HepG2 (cell line): ENCODE data around the gene UMPS. TPM values are rescaled to one million over a fixed set of nuclear protein-coding genes. Genes with fewer than 3 reads are reported as not detected.

Experiments used
- ATF7-NPFF ChIP-seq: sonication (generic); formaldehyde crosslinking; IDR thresholded peaks from 2 replicates; pipeline ENCODE4 v1.8.1; 2023; ENCODE audit warnings: mild to moderate bottlenecking, low read depth, missing genetic modification reagents, moderate library complexity
- CEBPB ChIP-seq: IDR thresholded peaks from 2 replicates; pipeline ENCODE4 v1.6.1; 2011; ENCODE audit warnings: low read depth, low read length, improper control_type of control experiment, borderline replicate concordance
- FOSL2 ChIP-seq: sonication (generic); formaldehyde crosslinking; IDR thresholded peaks from 2 replicates; pipeline ENCODE4 v1.4.0; 2020; ENCODE audit warnings: missing genetic modification reagents
- KLF6 ChIP-seq: IDR thresholded peaks from 2 replicates; pipeline ENCODE4 v1.8.0; 2016; ENCODE audit warnings: missing biosample characterization, missing genetic modification reagents
- KMT2B ChIP-seq: IDR thresholded peaks from 2 replicates; pipeline ENCODE4 v1.6.1; 2016; ENCODE audit warnings: missing genetic modification reagents, missing compliant biosample characterization
- LCORL ChIP-seq, 2 experiments: fragments of 450-650 bp in 1 of 2; sonication (generic) in 1 of 2; formaldehyde crosslinking in 1 of 2; IDR thresholded peaks; 2 replicates each; pipeline versions ENCODE4 v1.5.0 to v1.6.1; 2017 to 2020; ENCODE audit warnings: antibody characterized with exemption in 1 of 2, missing genetic modification reagents in 1 of 2
- MEF2D ChIP-seq: sonication (generic); formaldehyde crosslinking; IDR thresholded peaks from 2 replicates; pipeline ENCODE4 v1.5.1; 2020; ENCODE audit warnings: mild to moderate bottlenecking, missing genetic modification reagents
- RARA ChIP-seq: IDR thresholded peaks from 2 replicates; pipeline ENCODE4 v1.6.1; 2016; ENCODE audit warnings: missing genetic modification reagents, missing compliant biosample characterization
- REPIN1 ChIP-seq: sonication (generic); formaldehyde crosslinking; IDR thresholded peaks from 2 replicates; pipeline ENCODE4 v1.8.0; 2022; ENCODE audit warnings: missing genetic modification reagents, low read depth, mild to moderate bottlenecking, borderline replicate concordance
- SSRP1 ChIP-seq: IDR thresholded peaks from 2 replicates; pipeline ENCODE4 v1.6.1; 2016; ENCODE audit warnings: control low read depth
- ZBTB21 ChIP-seq: sonication (generic); formaldehyde crosslinking; IDR thresholded peaks from 2 replicates; pipeline ENCODE4 v1.4.0; 2020; ENCODE audit warnings: missing genetic modification reagents
- polyA plus RNA-seq, 8 experiments: library from polyadenylated mRNA; depleted of rRNA in 3 of 8; stranded (reverse) in 7 of 8; unstranded in 1 of 8; fragments of >200 nt; fragmentation: Illumina TruSeq in 4 of 8; extraction: Trizol in 4 of 8; gene quantifications; 2 replicates each; pipeline versions ENCODE4 v1.2.1 to v1.2.3, GENCODE V29; 2011 to 2016; ENCODE audit warnings: low read depth in 4 of 8, missing spikeins in 1 of 8, mixed read lengths in 1 of 8; ENCODE audit not compliant: insufficient read depth in 1 of 8
- total RNA-seq, 5 experiments: library from RNA; depleted of rRNA; stranded (reverse); fragments of >200 nt; fragmentation: Illumina TruSeq; extraction: Trizol; gene quantifications; 2 replicates each; pipeline ENCODE4 v1.2.3, GENCODE V29; 2016; ENCODE audit warnings: low read depth in 1 of 5
- TF ChIP-seq, protein P1 (sequence below): sonication (generic); formaldehyde crosslinking; IDR thresholded peaks from 2 replicates; pipeline ENCODE4 v1.4.0; 2020; ENCODE audit warnings: missing genetic modification reagents
- TF ChIP-seq, protein P2 (sequence below): sonication (generic); formaldehyde crosslinking; IDR thresholded peaks from 2 replicates; pipeline ENCODE4 v1.4.0; 2020; ENCODE audit warnings: missing genetic modification reagents, borderline replicate concordance
- TF ChIP-seq, protein P3 (sequence below): sonication (generic); formaldehyde crosslinking; IDR thresholded peaks from 2 replicates; pipeline ENCODE4 v1.5.1; 2020; ENCODE audit warnings: mild to moderate bottlenecking, missing genetic modification reagents, moderate library complexity
- TF ChIP-seq, protein P4 (sequence below): sonication (generic); formaldehyde crosslinking; IDR thresholded peaks from 2 replicates; pipeline ENCODE4 v1.4.0; 2020; ENCODE audit warnings: mild to moderate bottlenecking, missing genetic modification reagents

The UMPS gene
- total and polyA plus RNA-seq, 2 of the 13 experiments (the other 11 are each of a cell fraction or from before 2014, with no cell fraction given) = 52.7 to 74.2 TPM

DNA sequence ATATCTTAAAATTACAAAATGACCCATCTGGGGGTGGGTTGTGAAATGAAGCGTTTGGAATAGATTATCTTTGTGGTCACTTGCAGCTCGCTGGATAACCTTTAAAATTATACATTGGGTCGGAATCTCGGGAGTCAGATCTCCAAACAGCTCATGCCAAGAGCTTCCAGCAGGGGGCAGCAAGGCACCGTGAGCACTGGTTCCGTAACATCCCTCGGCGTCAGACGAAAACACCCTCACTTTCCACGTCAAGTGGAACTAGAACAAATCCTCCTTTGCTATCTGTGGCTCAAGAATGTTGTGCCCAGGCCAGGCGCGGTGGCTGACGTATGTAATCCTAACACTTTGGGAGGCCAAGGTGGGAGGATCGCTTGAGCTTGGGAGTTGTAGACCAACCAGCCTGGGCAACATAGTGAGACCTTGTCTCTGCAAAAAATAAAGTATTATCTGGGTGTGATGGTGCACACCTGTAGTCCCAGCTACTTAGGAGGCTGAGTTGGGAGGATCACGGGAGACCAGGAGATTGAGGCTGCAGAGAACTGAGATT, 31.1 kb downstream of the UMPS start (continued):
- peak; percentile 61; the same call in 1 of the 2 replicates for TF ChIP-seq KMT2B (CRISPR knock-in tag)
- TF ChIP-seq, protein P1, sequence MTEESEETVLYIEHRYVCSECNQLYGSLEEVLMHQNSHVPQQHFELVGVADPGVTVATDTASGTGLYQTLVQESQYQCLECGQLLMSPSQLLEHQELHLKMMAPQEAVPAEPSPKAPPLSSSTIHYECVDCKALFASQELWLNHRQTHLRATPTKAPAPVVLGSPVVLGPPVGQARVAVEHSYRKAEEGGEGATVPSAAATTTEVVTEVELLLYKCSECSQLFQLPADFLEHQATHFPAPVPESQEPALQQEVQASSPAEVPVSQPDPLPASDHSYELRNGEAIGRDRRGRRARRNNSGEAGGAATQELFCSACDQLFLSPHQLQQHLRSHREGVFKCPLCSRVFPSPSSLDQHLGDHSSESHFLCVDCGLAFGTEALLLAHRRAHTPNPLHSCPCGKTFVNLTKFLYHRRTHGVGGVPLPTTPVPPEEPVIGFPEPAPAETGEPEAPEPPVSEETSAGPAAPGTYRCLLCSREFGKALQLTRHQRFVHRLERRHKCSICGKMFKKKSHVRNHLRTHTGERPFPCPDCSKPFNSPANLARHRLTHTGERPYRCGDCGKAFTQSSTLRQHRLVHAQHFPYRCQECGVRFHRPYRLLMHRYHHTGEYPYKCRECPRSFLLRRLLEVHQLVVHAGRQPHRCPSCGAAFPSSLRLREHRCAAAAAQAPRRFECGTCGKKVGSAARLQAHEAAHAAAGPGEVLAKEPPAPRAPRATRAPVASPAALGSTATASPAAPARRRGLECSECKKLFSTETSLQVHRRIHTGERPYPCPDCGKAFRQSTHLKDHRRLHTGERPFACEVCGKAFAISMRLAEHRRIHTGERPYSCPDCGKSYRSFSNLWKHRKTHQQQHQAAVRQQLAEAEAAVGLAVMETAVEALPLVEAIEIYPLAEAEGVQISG (CRISPR knock-in tag) = 0 out of 2 replicates have a peak, but pooled peaks have one; percentile 17
- TF ChIP-seq REPIN1 (CRISPR knock-in tag) = peak; percentile 46; the same call in 1 of the 2 replicates
- TF ChIP-seq RARA (CRISPR knock-in tag) = 0 out of 2 replicates have a peak, but pooled peaks have one; percentile 10
- TF ChIP-seq, protein P2, sequence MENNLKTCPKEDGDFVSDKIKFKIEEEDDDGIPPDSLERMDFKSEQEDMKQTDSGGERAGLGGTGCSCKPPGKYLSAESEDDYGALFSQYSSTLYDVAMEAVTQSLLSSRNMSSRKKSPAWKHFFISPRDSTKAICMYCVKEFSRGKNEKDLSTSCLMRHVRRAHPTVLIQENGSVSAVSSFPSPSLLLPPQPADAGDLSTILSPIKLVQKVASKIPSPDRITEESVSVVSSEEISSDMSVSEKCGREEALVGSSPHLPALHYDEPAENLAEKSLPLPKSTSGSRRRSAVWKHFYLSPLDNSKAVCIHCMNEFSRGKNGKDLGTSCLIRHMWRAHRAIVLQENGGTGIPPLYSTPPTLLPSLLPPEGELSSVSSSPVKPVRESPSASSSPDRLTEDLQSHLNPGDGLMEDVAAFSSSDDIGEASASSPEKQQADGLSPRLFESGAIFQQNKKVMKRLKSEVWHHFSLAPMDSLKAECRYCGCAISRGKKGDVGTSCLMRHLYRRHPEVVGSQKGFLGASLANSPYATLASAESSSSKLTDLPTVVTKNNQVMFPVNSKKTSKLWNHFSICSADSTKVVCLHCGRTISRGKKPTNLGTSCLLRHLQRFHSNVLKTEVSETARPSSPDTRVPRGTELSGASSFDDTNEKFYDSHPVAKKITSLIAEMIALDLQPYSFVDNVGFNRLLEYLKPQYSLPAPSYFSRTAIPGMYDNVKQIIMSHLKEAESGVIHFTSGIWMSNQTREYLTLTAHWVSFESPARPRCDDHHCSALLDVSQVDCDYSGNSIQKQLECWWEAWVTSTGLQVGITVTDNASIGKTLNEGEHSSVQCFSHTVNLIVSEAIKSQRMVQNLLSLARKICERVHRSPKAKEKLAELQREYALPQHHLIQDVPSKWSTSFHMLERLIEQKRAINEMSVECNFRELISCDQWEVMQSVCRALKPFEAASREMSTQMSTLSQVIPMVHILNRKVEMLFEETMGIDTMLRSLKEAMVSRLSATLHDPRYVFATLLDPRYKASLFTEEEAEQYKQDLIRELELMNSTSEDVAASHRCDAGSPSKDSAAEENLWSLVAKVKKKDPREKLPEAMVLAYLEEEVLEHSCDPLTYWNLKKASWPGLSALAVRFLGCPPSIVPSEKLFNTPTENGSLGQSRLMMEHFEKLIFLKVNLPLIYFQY (CRISPR knock-in tag) = peak; percentile 50; the same call in 1 of the 2 replicates
- no peak for TF ChIP-seq LCORL (IDR thresholded peaks at IDR 0.05)
- 0 out of 2 replicates have a peak, but pooled peaks have one; percentile 37 for TF ChIP-seq LCORL (CRISPR knock-in tag; IDR thresholded peaks at IDR 0.05)
- no peak; the same call in 1 of the 2 replicates for TF ChIP-seq ZBTB21 (CRISPR knock-in tag)
- TF ChIP-seq, protein P3, sequence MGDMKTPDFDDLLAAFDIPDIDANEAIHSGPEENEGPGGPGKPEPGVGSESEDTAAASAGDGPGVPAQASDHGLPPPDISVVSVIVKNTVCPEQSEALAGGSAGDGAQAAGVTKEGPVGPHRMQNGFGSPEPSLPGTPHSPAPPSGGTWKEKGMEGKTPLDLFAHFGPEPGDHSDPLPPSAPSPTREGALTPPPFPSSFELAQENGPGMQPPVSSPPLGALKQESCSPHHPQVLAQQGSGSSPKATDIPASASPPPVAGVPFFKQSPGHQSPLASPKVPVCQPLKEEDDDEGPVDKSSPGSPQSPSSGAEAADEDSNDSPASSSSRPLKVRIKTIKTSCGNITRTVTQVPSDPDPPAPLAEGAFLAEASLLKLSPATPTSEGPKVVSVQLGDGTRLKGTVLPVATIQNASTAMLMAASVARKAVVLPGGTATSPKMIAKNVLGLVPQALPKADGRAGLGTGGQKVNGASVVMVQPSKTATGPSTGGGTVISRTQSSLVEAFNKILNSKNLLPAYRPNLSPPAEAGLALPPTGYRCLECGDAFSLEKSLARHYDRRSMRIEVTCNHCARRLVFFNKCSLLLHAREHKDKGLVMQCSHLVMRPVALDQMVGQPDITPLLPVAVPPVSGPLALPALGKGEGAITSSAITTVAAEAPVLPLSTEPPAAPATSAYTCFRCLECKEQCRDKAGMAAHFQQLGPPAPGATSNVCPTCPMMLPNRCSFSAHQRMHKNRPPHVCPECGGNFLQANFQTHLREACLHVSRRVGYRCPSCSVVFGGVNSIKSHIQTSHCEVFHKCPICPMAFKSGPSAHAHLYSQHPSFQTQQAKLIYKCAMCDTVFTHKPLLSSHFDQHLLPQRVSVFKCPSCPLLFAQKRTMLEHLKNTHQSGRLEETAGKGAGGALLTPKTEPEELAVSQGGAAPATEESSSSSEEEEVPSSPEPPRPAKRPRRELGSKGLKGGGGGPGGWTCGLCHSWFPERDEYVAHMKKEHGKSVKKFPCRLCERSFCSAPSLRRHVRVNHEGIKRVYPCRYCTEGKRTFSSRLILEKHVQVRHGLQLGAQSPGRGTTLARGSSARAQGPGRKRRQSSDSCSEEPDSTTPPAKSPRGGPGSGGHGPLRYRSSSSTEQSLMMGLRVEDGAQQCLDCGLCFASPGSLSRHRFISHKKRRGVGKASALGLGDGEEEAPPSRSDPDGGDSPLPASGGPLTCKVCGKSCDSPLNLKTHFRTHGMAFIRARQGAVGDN (CRISPR knock-in tag) = peak; percentile 47
- TF ChIP-seq SSRP1 = peak; percentile 80
- TF ChIP-seq FOSL2 (CRISPR knock-in tag) = 0 out of 2 replicates have a peak, but pooled peaks have one; percentile 20
- TF ChIP-seq, protein P4, sequence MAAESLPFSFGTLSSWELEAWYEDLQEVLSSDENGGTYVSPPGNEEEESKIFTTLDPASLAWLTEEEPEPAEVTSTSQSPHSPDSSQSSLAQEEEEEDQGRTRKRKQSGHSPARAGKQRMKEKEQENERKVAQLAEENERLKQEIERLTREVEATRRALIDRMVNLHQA (CRISPR knock-in tag) = no peak
- no peak for TF ChIP-seq ATF7-NPFF (CRISPR knock-in tag)
- TF ChIP-seq CEBPB = no peak
- 0 out of 2 replicates have a peak, but pooled peaks have one; percentile 28 for TF ChIP-seq KLF6 (CRISPR knock-in tag)
- 0 out of 2 replicates have a peak, but pooled peaks have one; percentile 37 for TF ChIP-seq MEF2D (CRISPR knock-in tag)
- TF ChIP-seq, all 625 proteins: peak for 77
